D721Med (cell line): ENCODE measurements around the gene PIP5K1B.

ENCODE experiments used
- DNase-seq: peaks from one replicate; pipeline ENCODE4 v3.0.0; 2011; ENCODE audit warnings: low spot score; ENCODE audit not compliant: insufficient read length
- FAIRE-seq: peaks from 2 replicates; lab custom pipeline; 2011; peaks lifted over from hg19 to GRCh38; lab: Jason Lieb, UNC
- TF ChIP-seq, protein P1 (sequence below): IDR thresholded peaks from 2 replicates; pipeline ENCODE4 v1.5.1; 2012; ENCODE audit warnings: mild to moderate bottlenecking, control low read depth; ENCODE audit not compliant: insufficient read depth; ENCODE audit errors: missing control alignments

Gene PIP5K1B

GRCh38 chr9:68966496-68966944 is 261.5 kb downstream of the PIP5K1B start:
- FAIRE-seq, result no peak
- no peak for DNase-seq
- TF ChIP-seq, protein P1, sequence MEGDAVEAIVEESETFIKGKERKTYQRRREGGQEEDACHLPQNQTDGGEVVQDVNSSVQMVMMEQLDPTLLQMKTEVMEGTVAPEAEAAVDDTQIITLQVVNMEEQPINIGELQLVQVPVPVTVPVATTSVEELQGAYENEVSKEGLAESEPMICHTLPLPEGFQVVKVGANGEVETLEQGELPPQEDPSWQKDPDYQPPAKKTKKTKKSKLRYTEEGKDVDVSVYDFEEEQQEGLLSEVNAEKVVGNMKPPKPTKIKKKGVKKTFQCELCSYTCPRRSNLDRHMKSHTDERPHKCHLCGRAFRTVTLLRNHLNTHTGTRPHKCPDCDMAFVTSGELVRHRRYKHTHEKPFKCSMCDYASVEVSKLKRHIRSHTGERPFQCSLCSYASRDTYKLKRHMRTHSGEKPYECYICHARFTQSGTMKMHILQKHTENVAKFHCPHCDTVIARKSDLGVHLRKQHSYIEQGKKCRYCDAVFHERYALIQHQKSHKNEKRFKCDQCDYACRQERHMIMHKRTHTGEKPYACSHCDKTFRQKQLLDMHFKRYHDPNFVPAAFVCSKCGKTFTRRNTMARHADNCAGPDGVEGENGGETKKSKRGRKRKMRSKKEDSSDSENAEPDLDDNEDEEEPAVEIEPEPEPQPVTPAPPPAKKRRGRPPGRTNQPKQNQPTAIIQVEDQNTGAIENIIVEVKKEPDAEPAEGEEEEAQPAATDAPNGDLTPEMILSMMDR, result no peak

GRCh38 chr9:68967800-68968199 is 262.8 kb downstream of the PIP5K1B start:
- DNase-seq (no peak), FAIRE-seq (no peak)
- TF ChIP-seq, protein P1, result no peak

DNA sequence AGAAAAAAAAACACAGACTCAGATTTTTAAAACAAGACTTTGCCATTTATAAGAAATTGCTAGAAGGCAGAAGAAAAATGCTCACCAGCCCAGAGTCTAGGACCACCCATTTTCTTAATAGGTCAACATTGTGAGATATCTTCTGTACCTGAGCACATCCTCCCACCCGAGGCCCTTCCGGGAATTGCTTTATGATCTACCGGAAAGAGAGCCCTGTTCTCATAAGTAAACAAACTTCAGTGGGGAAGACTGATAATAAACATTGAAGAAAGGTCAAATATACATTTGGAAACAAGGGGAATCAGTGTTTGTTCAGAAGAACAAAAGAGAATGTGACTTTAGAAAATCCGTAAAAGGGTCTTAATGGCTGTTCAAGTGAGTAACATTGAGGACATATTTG is 264.5 kb downstream of the PIP5K1B start:
- TF ChIP-seq, protein P1, result no peak
- DNase-seq (no peak), FAIRE-seq (no peak)

GRCh38 chr9:68970151-68970550 is 265.1 kb downstream of the PIP5K1B start:
- no peak for DNase-seq

DNA sequence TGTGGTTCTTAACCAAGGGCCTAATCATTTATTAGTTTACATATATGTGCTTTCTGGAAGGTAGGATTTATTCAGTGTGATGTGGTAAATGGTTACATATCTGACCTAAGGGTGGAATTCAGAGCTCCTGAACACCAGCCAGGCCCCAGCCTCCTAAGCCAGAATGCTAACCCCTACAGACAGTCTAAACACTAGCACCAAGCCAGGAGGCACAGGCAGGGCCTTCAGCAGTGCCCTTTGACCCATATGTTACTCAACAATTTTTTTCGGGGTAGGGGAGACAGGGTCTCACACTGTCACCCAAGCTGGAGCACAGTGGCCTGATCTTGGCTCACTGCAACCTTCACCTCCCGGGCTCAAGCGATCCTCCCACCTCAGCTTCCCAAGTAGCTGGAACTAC is 268.6 kb downstream of the PIP5K1B start:
- TF ChIP-seq, protein P1, result no peak
- no peak for FAIRE-seq
- DNase-seq, result no peak

More at GRCh38 chr9:68970151-68970550, 265.1 kb downstream of the PIP5K1B start:
- no peak for FAIRE-seq
- TF ChIP-seq, protein P1, result no peak

DNA sequence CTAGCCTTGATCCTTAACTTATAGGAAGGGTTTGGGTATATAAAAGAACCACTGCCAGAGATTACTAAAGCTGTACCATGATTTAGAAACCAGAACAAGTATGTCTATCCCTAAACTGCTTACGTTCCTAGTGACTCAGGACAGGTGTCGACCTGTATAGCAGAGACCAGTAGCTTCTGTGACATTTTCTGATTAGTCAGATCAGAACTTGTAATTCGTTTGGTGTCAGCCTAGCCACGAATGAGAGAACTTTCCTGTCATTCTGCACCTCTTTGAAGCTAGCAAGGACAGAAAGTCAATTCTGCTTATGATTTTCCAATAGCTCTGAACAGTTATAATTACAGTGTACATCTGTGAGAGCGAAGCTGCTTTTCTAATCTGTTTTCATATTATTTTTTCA is 269.4 kb downstream of the PIP5K1B start:
- FAIRE-seq, result no peak
- TF ChIP-seq, protein P1, result no peak
- no peak for DNase-seq

DNA sequence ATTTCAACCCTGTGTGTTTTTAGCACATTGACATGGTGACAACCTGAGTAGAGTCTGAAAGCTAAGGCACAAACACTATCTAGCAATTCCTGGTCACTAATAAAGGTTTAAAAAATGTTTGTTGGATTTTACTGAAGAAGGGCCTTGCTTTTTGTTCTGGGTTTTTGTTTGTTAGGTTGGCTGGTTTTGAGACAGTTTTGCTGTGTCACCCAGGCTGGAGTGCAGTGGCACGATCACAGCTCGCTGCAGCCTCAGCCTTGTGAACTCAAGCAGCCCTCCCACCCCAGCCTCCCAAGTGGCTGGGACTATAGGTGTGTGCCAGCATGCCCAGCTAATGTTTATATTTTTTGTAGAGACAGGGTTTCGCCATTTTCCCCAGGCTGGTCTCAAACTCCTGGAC is 269.9 kb downstream of the PIP5K1B start:
- TF ChIP-seq, protein P1, result no peak
- FAIRE-seq, result no peak
- no peak for DNase-seq
